ENCODE results near the gene SMIM29.

The SMIM29 gene

GRCh38 chr6:34240329-34241248, 8.2 kb downstream of the SMIM29 start:
- no peak for DNase-seq (ENCODE audit: low read depth in 2 of 2)

DNA sequence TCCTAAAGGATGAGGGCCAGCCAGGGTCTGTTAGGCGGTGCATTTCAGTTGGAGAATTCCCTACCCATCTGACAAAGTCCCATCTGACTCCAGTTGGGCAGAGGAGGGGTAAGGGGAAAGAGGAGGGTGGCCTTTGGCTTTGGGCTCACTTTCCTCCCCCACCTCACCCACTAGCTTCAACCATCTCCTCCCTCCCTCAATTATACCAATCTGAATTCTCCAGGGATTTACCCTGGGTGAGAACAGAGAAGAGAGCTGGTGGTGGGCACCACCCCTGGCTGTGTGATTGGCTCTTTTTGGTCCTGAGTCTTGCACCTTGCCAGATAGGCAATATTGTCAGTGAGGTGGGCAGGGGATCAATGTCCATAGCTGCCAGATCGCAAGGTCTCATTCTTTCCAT, 8.9 kb downstream of the SMIM29 start:
- DNase-seq (ENCODE audit: low read depth in 2 of 2), result no peak

DNA sequence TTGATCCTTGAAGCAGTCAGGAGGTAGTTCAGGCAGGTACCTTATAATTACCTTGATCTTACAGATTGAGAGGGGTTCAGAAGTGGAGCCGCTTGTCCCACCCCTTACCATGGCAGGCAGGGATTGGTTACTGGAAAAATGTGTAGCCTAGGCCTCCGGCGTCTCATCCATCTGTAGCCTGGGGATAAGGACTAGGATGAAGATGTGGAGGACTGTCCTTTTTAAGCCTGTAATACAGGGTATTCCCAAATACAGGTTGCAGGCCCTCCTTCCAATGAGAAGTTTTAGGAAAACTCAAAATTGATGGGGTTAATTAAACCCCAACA, 9.3 kb downstream of the SMIM29 start:
- DNase-seq (ENCODE audit: low read depth in 2 of 2), result no peak

DNA sequence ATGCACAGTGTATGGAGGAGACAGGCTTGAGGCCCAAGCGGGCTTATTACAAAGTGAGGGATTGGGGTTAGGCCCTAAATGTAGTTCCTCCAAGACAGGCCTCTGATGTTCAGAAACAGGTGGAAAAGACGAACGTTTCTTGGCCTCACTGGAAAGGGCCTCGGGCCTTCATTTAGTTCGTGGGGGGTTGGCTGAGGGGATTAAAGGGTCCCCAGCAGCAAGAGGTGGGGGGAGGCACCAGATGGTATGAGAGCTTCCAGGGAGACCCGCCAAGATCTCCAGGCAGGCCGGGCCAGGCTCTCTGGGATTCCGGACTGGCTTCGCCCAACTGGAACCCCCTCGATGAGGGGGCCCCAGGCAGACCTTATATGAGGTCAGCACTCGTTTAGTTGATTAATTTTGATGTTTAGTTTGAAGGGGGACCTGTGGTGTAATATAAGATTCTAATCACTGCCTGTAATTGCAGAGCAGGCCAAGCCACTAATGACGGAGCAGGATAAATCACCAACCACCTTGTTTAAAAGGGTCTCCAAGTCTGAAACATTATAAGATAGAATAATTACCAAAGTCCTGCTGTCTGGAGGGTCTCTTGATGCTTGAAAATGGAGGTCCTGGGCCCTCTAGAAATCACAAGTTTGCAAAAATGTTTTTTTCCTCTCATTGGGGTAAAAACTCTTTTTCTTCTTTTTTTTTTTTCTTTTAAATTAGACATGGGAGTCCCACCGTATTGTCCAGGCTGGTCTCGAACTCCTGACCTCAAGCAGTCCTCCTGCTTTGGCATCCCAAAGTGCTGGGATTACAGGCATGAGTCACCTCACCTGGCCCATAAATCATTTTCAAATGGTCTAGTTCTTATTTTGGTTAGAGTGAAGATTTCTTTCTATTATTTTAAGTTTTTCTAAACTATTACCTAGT, 10.0 kb downstream of the SMIM29 start:
- DNase-seq (ENCODE audit: low read depth in 2 of 2), result no peak

GRCh38 chr6:34237722-34238584, 10.9 kb downstream of the SMIM29 start:
- peak; percentile 45 to 51 for DNase-seq (ENCODE audit: low read depth in 2 of 2)

GRCh38 chr6:34237316-34237721, 11.5 kb downstream of the SMIM29 start:
- no peak for DNase-seq (ENCODE audit: low read depth in 2 of 2)

- peak; percentile 84 to 88 for DNase-seq (ENCODE audit: low read depth in 2 of 2)
These were observed 12.1 kb downstream of the SMIM29 start, which contains the start of gene HMGA1 for GRCh38 chr6:34236443-34237315. HMGA1 (plus strand) TSS chr6:34236873; CDS start chr6:34240781, 3,908 bp downstream.

- DNase-seq (ENCODE audit: low read depth in 2 of 2), result peak in 1 of 2 donors; percentile 43
These were observed 12.7 kb downstream of the SMIM29 start for GRCh38 chr6:34236131-34236442.

- peak; percentile 44 to 59 for DNase-seq (ENCODE audit: low read depth in 2 of 2)
These were observed 13.3 kb downstream of the SMIM29 start for GRCh38 chr6:34235307-34236130.

DNA sequence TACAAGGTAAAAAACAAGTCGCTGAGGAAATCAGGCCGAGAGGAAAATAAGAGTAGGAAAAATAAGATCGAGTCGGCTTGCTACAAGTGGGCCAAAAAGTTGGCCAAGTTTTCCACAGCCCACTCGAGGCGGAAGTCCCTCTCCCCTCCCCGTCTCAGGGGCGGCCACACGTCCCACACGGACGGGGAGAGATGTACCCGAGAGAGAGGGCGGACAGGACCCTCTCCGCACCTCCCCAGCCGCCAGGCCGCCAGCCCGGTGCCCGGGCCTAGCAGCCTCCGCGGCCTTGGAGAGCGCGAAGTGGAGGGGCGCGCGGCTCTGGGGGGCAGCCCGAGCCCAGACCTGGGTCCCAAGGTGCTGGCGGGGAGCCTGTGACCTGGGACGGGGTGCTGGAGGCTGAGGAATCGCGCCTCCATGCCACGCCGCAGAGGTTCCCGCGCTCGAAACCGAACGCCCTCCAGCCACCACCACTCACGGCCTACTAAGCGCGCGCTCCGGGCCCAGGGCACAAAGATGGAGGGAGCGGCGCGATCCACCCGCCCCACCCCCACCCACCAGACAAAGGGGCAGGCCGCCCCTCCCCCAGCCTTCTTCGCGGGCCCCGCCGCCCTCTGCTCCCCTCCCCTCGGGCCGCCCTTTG, 14.0 kb downstream of the SMIM29 start:
- DNase-seq (ENCODE audit: low read depth in 2 of 2), result no peak

- no peak for DNase-seq (ENCODE audit: low read depth in 2 of 2)
These were observed 14.9 kb downstream of the SMIM29 start for GRCh38 chr6:34233867-34234266.

DNA sequence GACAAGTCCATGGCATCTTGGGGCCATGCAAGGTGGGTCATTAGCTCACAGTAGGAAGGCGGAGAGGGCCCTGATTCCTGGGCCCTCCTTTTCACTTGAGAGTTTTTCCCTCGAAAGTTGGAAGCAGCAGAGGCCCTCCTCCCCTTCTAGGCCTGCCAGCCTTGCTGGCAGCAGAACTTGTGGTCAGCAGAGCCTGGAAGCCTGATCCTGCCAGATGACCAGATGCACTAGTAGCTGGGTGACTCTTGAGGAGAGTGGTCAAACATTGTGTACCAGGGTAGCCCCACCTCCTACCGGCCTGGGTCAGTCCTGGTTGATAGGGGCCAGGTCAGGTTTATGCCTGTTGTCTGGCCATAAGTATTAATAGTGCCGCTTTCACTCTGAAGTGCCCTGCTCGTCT, 15.9 kb downstream of the SMIM29 start:
- DNase-seq (ENCODE audit: low read depth in 2 of 2), result no peak

DNA sequence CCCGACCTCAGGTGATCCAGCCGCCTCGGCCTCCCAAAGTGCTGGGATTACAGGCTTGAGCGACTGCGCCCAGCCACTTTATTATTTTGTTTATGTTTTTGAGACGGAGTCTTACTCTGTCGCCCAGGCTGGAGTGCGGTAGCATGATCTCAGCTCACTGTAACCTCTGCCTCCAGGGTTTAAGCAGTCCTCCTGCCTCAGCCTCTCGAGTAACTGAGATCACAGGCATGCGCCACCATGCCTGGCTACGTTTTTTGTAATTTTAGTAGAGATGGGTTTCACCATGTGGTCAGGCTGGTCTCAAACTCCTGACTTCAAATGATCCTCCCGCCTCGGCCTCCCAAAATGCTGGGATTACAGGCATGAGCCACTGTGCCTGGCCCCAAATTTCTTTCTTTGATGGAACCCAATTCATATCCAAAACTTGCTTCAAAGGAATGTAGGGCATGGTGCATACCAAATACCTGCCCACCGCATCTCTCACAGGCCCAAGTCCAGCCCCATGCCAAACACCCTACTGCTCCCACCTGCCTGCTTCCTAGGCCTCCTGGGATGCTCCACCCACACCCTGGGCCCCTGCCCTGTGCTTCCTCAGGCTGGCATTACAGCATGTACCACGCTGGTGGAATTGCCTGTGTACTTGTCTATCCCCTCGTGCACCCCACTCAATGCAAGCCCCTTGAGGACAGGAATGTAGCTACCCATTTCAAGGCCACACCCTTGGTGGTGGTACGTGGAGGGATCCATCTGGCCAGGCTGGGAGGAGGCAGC, 17.1 kb downstream of the SMIM29 start:
- DNase-seq (ENCODE audit: low read depth in 2 of 2), result no peak

DNA sequence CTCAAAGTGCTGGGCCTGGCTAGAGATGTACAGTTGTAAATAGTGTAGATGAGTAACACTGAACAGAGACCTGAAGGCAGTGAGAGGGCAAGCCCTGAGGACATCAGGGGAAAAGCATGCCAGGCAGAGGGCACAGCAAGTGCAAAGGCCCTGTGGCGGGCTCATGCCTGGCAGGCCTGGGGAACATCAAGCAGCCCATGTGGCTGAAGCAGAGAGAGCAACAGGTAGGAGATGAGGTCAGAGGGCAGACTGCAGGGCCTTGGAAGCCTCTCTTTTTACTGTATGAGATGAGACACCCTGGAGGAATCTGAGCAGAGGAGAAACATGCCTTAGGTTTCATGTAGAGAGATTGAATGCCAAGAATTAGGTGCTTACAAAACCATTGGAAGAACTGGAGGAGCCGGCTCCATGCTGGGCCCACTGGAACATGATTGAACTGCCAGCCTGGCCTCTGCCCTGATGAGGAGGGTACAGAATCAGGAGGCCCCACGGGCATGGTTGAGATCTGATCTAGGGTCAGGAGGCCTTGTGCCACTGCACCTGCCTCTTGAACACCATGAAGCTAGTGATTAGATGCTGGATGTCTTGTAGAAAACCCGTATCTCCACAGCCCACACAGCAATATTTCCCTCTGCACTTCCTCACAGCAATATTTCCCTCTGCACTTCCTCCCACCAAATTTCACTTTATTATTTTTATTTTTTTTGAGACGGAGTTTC, 18.0 kb downstream of the SMIM29 start:
- no peak for DNase-seq (ENCODE audit: low read depth in 2 of 2)

DNA sequence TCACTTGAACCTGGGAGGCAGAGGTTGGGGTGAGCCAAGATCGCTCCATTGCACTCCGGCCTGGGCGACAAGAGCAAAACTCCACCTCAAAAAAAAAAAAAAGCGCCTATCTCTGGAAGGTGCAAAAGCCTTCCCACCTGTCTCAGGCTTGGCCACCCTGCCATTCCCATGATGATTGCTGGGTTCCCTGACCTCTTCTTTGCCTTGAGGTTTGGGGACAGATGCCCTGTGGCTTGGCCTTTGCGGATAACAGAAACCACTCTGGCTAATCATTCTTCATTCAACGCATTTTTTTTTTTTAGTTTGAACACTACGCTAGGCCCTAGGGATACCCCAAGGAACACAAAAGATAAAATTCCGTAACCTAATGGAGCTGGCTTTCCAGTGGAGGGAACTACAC, 18.9 kb downstream of the SMIM29 start:
- no peak for DNase-seq (ENCODE audit: low read depth in 2 of 2)

DNA sequence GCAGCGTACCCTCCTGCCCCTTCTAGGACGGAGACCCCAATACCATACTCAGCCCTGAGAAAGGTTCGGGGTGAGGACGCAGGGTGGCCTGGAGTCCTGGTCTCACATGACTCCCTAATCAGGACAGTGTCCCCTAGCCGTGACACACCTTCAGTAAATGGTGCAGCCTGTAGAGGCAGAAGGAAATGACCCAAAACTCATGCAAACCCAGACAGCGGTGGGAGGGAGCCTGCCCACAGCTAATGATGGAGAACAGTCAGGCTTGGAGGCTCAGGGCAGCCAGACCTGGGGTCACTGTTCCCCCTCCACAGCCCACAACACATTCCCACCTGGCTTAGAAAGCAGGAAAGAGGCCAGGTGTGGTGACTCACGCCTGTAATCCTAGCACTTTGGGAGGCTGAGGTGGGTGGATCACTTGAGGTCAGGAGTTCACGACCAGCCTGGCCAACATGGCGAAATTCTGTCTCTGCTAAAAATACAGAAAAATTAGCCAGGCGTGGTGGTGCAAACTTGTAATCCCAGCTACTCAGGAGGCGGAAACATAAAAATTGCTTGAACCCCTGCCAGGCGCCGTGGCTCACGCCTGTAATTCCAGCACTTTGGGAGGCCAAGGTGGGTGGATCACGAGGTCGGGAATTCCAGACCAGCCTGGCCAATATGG, 20.9 kb downstream of the SMIM29 start:
- DNase-seq (ENCODE audit: low read depth in 2 of 2), result no peak

Measured in activated CD8-positive, alpha-beta memory T cell treated with anti-CD3 and anti-CD28 coated beads for 4 hours (primary cell).